Cardiac fibroblast (primary cell): ENCODE results near the gene CENPM.

Experiments used
- DNase-seq, 2 donors: peaks; one replicate each; pipeline versions ENCODE4 v3.0.0 to v3.0.0-alpha.2; 2010; ENCODE audit warnings: low read depth in 2 of 2
- H3K4me3 ChIP-seq, 2 donors: replicated peaks in 1 of 2; 1 replicate in 1 of 2; 2 replicates in 1 of 2; pipeline ENCODE4 v1.5.1; 2011; ENCODE audit warnings: low read depth in 2 of 2, low read length in 2 of 2, mild to moderate bottlenecking in 2 of 2, moderate library complexity in 1 of 2
- TF ChIP-seq, protein P1 (sequence below): IDR thresholded peaks from one replicate; pipeline ENCODE4 v1.5.1; 2011; ENCODE audit warnings: low read depth, mild to moderate bottlenecking, low read length, inconsistent platforms

CENPM gene

DNA sequence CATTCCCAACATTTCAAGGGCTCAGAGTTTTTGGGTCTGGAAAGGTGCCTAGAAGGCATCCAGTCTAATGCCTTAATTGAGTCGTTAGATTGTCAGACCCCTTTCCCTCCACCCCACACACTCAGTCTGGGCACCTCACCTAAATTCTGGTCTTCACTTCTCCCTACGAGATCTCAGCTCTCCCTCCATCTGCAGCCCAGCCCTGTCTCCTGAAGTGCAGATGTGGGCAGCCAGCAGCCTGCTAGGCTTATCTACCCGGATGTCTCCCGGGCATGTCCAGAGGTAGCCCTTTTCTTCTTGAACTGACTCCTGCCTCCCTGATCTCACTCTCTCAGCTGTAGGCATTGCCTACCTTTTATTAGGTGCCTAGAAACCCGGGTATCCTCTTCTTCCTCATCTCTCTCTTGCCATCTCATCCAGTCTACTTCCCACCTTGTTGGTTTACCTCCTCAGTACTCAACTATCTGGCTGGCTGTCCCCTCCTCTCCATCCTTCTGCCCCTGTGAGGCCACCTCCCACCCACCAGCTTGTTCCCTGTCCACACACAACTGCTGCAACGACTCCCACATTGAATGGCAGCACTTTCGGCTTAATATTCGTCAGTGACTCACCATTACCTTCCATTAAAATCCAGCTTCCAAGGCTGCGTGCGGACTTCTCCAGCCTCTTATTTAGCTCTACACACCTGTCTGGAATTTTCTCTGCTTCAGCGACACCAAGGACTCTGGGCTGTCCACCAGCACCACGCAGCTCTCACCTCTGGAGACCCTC, 28.5 kb upstream of the CENPM start:
- TF ChIP-seq, protein P1, sequence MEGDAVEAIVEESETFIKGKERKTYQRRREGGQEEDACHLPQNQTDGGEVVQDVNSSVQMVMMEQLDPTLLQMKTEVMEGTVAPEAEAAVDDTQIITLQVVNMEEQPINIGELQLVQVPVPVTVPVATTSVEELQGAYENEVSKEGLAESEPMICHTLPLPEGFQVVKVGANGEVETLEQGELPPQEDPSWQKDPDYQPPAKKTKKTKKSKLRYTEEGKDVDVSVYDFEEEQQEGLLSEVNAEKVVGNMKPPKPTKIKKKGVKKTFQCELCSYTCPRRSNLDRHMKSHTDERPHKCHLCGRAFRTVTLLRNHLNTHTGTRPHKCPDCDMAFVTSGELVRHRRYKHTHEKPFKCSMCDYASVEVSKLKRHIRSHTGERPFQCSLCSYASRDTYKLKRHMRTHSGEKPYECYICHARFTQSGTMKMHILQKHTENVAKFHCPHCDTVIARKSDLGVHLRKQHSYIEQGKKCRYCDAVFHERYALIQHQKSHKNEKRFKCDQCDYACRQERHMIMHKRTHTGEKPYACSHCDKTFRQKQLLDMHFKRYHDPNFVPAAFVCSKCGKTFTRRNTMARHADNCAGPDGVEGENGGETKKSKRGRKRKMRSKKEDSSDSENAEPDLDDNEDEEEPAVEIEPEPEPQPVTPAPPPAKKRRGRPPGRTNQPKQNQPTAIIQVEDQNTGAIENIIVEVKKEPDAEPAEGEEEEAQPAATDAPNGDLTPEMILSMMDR = no peak
- H3K4me3 ChIP-seq = no peak overlapping the region
- no peak for DNase-seq

DNA sequence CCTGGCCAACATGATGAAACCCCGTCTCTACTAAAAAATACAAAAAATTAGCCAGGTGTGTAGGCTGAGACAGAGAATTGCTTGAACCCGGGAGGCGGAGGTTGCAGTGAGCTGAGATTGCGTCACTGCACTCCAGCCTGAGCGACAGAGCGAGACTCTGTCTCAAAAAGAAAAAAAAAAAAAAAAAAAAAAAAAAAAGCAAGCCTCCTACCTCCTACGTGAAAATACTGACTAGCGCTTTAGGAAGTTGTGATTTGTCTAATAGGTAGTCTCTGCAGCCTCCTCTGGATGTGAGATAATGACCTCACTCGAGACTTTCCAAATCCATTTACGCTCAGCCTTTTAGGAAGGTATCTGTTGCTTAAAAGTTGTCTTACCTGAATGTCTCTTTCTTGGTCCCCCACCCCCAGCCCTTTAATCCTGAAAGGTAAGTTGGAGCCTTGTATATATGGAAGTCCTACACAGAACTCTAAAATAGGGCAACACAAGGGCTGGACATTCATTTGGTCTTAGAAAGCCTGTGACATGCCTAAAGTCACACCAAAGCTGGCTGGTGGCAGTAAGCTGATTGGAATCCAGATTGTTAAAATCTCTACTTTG, 27.8 kb upstream of the CENPM start:
- no peak overlapping the region for H3K4me3 ChIP-seq
- TF ChIP-seq, protein P1 = no peak
- DNase-seq = no peak

DNA sequence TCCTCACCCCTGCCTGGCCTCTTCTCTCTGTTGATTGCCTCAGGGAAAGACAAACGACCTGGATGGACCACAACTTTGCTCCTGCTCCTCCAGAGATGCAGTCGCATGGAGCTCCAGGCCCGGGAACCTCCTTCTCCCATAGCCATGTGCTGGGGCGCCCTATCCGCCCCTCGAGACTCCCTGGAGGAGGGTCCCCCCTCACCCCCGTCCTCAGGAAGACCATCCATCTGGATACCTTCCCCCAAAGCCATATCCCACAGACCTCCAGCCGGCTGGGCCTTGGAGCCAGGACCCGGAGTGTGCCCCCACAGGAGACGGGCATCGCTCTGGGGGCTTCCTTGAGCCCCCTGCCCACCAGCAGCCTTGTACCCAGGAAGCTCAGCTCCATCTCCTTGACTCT, 24.5 kb upstream of the CENPM start:
- no peak for DNase-seq
- no peak overlapping the region for H3K4me3 ChIP-seq
- TF ChIP-seq, protein P1 = no peak

DNA sequence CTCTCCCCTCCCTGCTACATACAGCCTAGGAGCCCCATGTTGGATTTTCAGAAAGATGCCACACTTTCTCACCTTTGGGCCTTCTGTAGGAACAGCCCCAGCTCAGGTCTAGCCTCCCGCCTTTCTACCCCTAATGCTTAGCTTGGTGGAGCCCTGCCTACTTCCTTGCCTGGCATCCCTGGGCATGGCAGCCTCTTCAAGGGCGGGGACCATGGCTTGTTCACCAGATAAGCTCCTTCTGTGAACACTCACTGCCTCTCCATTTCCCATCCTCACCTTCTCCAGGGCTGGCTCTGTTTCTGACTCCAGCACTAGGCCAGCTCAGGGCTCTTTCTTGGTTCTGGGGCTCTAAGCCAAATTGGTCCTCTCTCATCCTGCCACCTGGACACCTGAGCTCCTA, 23.6 kb upstream of the CENPM start:
- TF ChIP-seq, protein P1 = no peak
- DNase-seq = no peak
- no peak overlapping the region for H3K4me3 ChIP-seq

DNA sequence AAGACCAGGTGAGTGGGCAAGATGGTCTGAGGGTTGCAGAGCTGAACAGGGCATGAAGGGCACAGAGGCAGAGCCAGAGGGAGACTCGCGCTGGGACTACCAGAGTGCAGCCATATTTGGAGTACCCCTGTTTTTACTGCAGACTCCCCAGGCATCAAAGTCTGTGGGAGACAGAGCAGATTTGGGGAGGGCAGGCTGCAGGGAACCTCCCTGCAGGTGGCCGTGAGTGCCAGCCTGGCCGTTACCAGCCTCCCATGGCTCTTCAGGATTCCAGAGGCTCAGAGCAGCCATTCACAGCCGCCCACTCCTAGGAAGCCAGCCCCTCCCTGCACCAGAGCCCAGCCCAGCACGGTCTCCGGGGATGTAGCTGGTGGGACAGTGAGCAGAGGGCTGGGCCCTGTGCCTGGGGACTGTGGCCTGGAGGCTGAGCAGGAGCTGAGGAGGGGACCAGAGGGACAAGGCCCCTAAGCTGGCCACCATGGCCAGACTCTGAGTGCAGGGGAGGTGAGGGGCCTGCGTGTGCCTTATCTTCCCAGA, 22.2 kb upstream of the CENPM start, which contains the start of gene SEPTIN3:
Gene SEPTIN3 (plus strand): TSS at position 334 of the 537 bp plus-strand sequence. CDS start 2,050 bp downstream, outside the sequence.
- TF ChIP-seq, protein P1 = no peak
- DNase-seq = no peak
- no peak within 1 kb of the TSS for H3K4me3 ChIP-seq

DNA sequence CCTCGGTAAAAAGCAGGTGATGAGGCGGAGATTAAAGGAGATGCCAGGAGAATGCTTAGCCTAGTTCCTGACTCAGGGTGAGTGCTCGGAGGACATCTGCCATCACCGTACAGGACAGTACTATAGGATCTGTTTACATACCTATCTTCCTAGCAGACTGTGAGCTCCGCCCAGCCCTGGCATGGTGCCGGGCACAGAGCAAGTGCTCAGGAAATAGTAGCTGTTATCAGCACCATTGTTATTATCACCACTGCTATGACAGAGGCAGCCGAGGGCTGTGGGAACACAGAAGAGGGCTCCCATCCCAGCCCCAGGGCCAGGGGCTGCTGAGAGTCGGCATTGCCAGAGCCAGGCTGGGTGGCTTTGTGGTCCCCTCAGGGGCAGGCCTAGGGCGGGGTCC, 21.6 kb upstream of the CENPM start:
- TF ChIP-seq, protein P1 = no peak
- DNase-seq = peak in 1 of 2 donors; percentile 31
- no peak overlapping the region for H3K4me3 ChIP-seq
